Mammary epithelial cell (primary cell): ENCODE results near the gene MME.

Experiments used
- EZH2 ChIP-seq: IDR thresholded peaks from 2 replicates; pipeline ENCODE4 v1.6.1; 2012; ENCODE audit warnings: low read length, inconsistent platforms, borderline replicate concordance
- TF ChIP-seq, protein P1 (sequence below), 2 donors: IDR thresholded peaks in 1 of 2; conservative IDR thresholded peaks in 1 of 2; 2 replicates each; pipeline ENCODE4 v1.5.1; 2011 to 2012; ENCODE audit warnings: inconsistent platforms in 2 of 2, low read length in 2 of 2, mild to moderate bottlenecking in 2 of 2, control low read depth in 1 of 2, low read depth in 1 of 2; ENCODE audit not compliant: insufficient read depth in 1 of 2; ENCODE audit errors: extremely low read depth in 1 of 2

DNA sequence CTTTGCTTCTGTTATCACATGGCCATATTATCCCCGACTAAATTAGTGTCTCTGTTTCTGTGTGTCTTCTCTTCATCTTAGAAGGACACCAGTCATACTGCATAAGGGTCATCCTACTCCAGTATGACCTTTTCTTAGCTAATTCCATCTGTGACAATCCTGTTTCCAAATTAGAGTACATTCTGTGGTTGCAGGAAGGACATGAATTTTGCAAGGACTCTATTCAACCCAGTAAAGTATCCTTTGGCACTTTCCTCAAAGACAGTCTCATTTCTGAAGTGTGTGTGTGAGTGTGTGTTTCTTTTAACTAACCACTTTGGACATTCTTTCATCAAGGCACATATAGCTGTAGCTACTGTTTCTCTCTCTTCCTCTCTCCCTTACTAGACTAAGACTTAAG lies 15.2 kb upstream of the MME start:
- TF ChIP-seq, protein P1, sequence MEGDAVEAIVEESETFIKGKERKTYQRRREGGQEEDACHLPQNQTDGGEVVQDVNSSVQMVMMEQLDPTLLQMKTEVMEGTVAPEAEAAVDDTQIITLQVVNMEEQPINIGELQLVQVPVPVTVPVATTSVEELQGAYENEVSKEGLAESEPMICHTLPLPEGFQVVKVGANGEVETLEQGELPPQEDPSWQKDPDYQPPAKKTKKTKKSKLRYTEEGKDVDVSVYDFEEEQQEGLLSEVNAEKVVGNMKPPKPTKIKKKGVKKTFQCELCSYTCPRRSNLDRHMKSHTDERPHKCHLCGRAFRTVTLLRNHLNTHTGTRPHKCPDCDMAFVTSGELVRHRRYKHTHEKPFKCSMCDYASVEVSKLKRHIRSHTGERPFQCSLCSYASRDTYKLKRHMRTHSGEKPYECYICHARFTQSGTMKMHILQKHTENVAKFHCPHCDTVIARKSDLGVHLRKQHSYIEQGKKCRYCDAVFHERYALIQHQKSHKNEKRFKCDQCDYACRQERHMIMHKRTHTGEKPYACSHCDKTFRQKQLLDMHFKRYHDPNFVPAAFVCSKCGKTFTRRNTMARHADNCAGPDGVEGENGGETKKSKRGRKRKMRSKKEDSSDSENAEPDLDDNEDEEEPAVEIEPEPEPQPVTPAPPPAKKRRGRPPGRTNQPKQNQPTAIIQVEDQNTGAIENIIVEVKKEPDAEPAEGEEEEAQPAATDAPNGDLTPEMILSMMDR (conservative IDR thresholded peaks at IDR 0.05 in 1 of 2, IDR thresholded peaks at IDR 0.05 in 1 of 2; ENCODE audit: extremely low read depth in 1 of 2, insufficient read depth in 1 of 2, low read depth in 1 of 2, low read length in 2 of 2): no peak
- no peak for TF ChIP-seq EZH2
